SK-N-SH (cell line): ENCODE results near the gene MYO18B. TPM values are rescaled to one million over a fixed set of nuclear protein-coding genes. Genes with fewer than 3 reads are reported as not detected.

ENCODE experiments used
- CTCF ChIA-PET: fragments of 300-600, 350-600 bp; formaldehyde crosslinking; extraction: SDS; loops from one replicate; lab custom pipeline; 2021; lab: Yijun Ruan, JAX
- POLR2A ChIA-PET: fragments of 350-600 bp; sonication (Branson Sonifier 250); formaldehyde crosslinking; extraction: SDS; loops from one replicate; lab custom pipeline; 2020; ENCODE audit warnings: antibody characterized with exemption, inconsistent platforms; lab: Yijun Ruan, JAX
- DNase-seq: peaks from one replicate; pipeline ENCODE4 v3.0.0; 2012
- H2AFZ ChIP-seq: fragments of 200-600 bp; sonication (generic); 2 replicates; pipeline ENCODE4 v1.8.1; 2016; ENCODE audit warnings: antibody characterized with exemption, mild to moderate bottlenecking, low read depth
- H3F3A ChIP-seq: fragments of 200-600 bp; sonication (generic); replicated peaks from 2 replicates; pipeline ENCODE3; 2016; ENCODE audit warnings: antibody characterized with exemption, mild to moderate bottlenecking; ENCODE audit not compliant: insufficient read depth
- H3K27ac ChIP-seq, 2 experiments: fragments of 200-500 bp in 1 of 2; fragments of 200-600 bp in 1 of 2; sonication (Bioruptor generic) in 1 of 2; sonication (generic), shearing (Covaris generic) in 1 of 2; 2 replicates each; pipeline versions ENCODE4 v1.5.1 to v1.6.1; 2014 to 2016; ENCODE audit warnings: low read depth in 2 of 2, inconsistent platforms in 1 of 2, low read length in 1 of 2, mild to moderate bottlenecking in 1 of 2, mixed read lengths in 1 of 2
- H3K27me3 ChIP-seq: fragments of 200-600 bp; sonication (generic), shearing (Covaris generic); 2 replicates; pipeline ENCODE4 v1.6.1; 2016; ENCODE audit warnings: mixed run types; ENCODE audit not compliant: insufficient read depth
- H3K36me3 ChIP-seq, 2 experiments: fragments of 200-500 bp in 1 of 2; fragments of 200-600 bp in 1 of 2; sonication (Bioruptor generic) in 1 of 2; sonication (generic) in 1 of 2; replicated peaks in 1 of 2; 2 replicates each; pipeline versions ENCODE3 to v1.5.1; 2014 to 2016; ENCODE audit warnings: low read length in 1 of 2, mild to moderate bottlenecking in 1 of 2; ENCODE audit not compliant: insufficient read depth in 2 of 2, control insufficient read depth in 1 of 2
- H3K4me1 ChIP-seq, 2 experiments: fragments of 200-500 bp in 1 of 2; fragments of 200-600 bp in 1 of 2; sonication (Bioruptor generic) in 1 of 2; sonication (generic), shearing (Covaris generic) in 1 of 2; 2 replicates each; pipeline versions ENCODE4 v1.5.1 to v1.6.1; 2014 to 2016; ENCODE audit warnings: low read depth in 1 of 2, low read length in 1 of 2, mixed run types in 1 of 2; ENCODE audit not compliant: insufficient read depth in 2 of 2, control insufficient read depth in 1 of 2
- H3K4me2 ChIP-seq: fragments of 200-600 bp; sonication (generic), shearing (Covaris generic); 2 replicates; pipeline ENCODE4 v1.6.1; 2017; ENCODE audit warnings: mixed run types
- H3K4me3 ChIP-seq, 2 experiments: fragments of 200-500 bp in 1 of 2; fragments of 200-600 bp in 1 of 2; sonication (Bioruptor generic) in 1 of 2; sonication (generic), shearing (Covaris generic) in 1 of 2; 2 replicates each; pipeline versions ENCODE4 v1.5.1 to v1.8.1; 2014 to 2016; ENCODE audit warnings: low read depth in 2 of 2, inconsistent platforms in 1 of 2, low read length in 1 of 2, mild to moderate bottlenecking in 1 of 2, mixed read lengths in 1 of 2, moderate library complexity in 1 of 2
- H3K79me2 ChIP-seq: fragments of 200-600 bp; sonication (generic); 2 replicates; pipeline ENCODE4 v1.8.1; 2017; ENCODE audit warnings: mild to moderate bottlenecking; ENCODE audit not compliant: insufficient read depth
- H3K9ac ChIP-seq: fragments of 200-600 bp; sonication (generic); 2 replicates; pipeline ENCODE4 v1.6.1; 2017; ENCODE audit warnings: mixed run types
- H3K9me2 ChIP-seq: fragments of 200-600 bp; sonication (generic); 2 replicates; pipeline ENCODE4 v1.6.1; 2017; ENCODE audit warnings: mixed run types
- H3K9me3 ChIP-seq: fragments of 200-600 bp; sonication (generic); 2 replicates; pipeline ENCODE4 v1.6.1; 2017; ENCODE audit warnings: mixed run types, mild to moderate bottlenecking, moderate library complexity
- H4K20me1 ChIP-seq: fragments of 200-600 bp; sonication (generic); 2 replicates; pipeline ENCODE4 v1.6.1; 2017; ENCODE audit warnings: mild to moderate bottlenecking, mixed run types; ENCODE audit not compliant: insufficient read depth
- EP300 ChIP-seq, 2 experiments: IDR thresholded peaks; 2 replicates each; pipeline versions ENCODE4 v1.4.0 to v1.6.1; 2012; ENCODE audit warnings: borderline replicate concordance in 1 of 2, low read depth in 1 of 2, low read length in 1 of 2
- FOSL2 ChIP-seq: IDR thresholded peaks from 2 replicates; pipeline ENCODE4 v1.4.0; 2012; ENCODE audit warnings: low read depth, mild to moderate bottlenecking, moderate library complexity, borderline replicate concordance
- FOXM1 ChIP-seq: IDR thresholded peaks from 2 replicates; pipeline ENCODE4 v1.4.0; 2012; ENCODE audit warnings: low read depth, mild to moderate bottlenecking
- GATA2 ChIP-seq: sonication (generic); formaldehyde crosslinking; IDR thresholded peaks from 2 replicates; pipeline ENCODE4 v1.5.0; 2020; ENCODE audit warnings: mild to moderate bottlenecking, missing genetic modification reagents
- JUND ChIP-seq: IDR thresholded peaks from 2 replicates; pipeline ENCODE4 v1.4.0; 2012
- MEF2A ChIP-seq: IDR thresholded peaks from 2 replicates; pipeline ENCODE4 v1.4.0; 2012; ENCODE audit warnings: low read depth, borderline replicate concordance
- MXI1 ChIP-seq: IDR thresholded peaks from 2 replicates; pipeline ENCODE4 v1.6.1; 2012; ENCODE audit warnings: mild to moderate bottlenecking, low read depth, low read length, improper control_type of control experiment
- PBX3 ChIP-seq: IDR thresholded peaks from 2 replicates; pipeline ENCODE4; 2012
- POLR2AphosphoS5 ChIP-seq: IDR thresholded peaks from 2 replicates; pipeline ENCODE4 v1.6.1; 2012; ENCODE audit warnings: low read depth, low read length
- RFX5 ChIP-seq: IDR thresholded peaks from 2 replicates; pipeline ENCODE4 v1.6.1; 2012; ENCODE audit warnings: mild to moderate bottlenecking, improper control_type of control experiment, low read length
- SMC3 ChIP-seq: IDR thresholded peaks from 2 replicates; pipeline ENCODE4 v1.6.1; 2012; ENCODE audit warnings: low read depth, low read length, improper control_type of control experiment
- TEAD4 ChIP-seq: IDR thresholded peaks from 2 replicates; pipeline ENCODE4 v1.4.0; 2012; ENCODE audit warnings: mild to moderate bottlenecking, borderline replicate concordance; ENCODE audit not compliant: insufficient read depth
- USF1 ChIP-seq: IDR thresholded peaks from 2 replicates; pipeline ENCODE4 v1.4.0; 2012; ENCODE audit warnings: low read depth, borderline replicate concordance
- ZBTB33 ChIP-seq: IDR thresholded peaks from 2 replicates; pipeline ENCODE4 v1.4.0; 2012; ENCODE audit warnings: low read depth, borderline replicate concordance
- WGBS: methylation state at CpG from one replicate; pipeline ENCODE4 v1.1.6; 2017; ENCODE audit warnings: low lambda C conversion rate; 5-methylcytosine and 5-hydroxymethylcytosine counted together
- polyA plus RNA-seq, 3 experiments: library from polyadenylated mRNA; depleted of rRNA; stranded (reverse); fragments of >200 nt; gene quantifications; 2 replicates each; pipeline ENCODE4 v1.2.3, GENCODE V29; 2012
- TF ChIP-seq, protein P1 (sequence below): fragments of 200-600 bp; sonication (generic); IDR thresholded peaks from 2 replicates; pipeline ENCODE4 v1.6.1; 2017; ENCODE audit warnings: antibody characterized with exemption, mild to moderate bottlenecking, moderate library complexity
- TF ChIP-seq, protein P2 (sequence below): IDR thresholded peaks from 2 replicates; pipeline ENCODE4 v1.6.1; 2012; ENCODE audit warnings: mild to moderate bottlenecking, low read depth, low read length, moderate library complexity

Gene MYO18B
- polyA plus RNA-seq, 1 of the 3 experiments (the other 2 are of a cell fraction), result 0.05 TPM

DNA sequence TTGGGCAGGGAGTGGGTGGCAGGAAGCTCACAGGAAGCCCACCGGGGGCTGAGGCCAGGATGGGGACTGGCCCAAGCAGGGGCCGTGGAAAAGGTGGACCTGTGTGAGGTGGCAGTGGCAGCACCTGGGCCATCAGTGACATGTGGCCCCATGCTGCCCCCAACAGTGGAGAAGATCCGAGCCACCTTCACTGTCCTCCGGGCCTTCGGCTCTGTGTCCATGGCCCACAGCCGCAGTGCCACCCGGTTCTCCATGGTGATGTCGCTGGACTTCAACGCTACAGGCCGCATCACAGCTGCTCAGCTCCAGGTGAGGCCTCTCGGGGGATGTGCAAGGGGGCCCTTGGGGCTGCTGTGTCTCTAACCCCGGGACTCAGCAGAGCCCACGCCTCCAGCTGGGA, 37.9 kb downstream of the MYO18B start:
- no peak overlapping the region for H2AFZ ChIP-seq
- H3K27ac ChIP-seq, result peak overlapping the region in 1 of 2 experiments; percentile 93; a peak in 2 of 4 replicates
- no peaks in the 10 kb centered on the region for H3K9me3 ChIP-seq
- no peak overlapping the region for H3K9ac ChIP-seq
- no peak for DNase-seq
- no peaks in the 10 kb centered on the region for H3K79me2 ChIP-seq
- CTCF ChIA-PET, result interaction anchor here (0.8 to 6.7 kb wide), 8 partner anchors 9 to 723 kb away, joined by 3 to 45 read pairs (median 6); no protein-coding TSS in a partner anchor
- no peak overlapping the region for H3K4me2 ChIP-seq
- H3F3A ChIP-seq, result no peaks in the 10 kb centered on the region
- H3K4me1 ChIP-seq, result peaks cover 0 to 42% of the 10 kb centered on the region in 2 experiments; a peak in 2 of 4 replicates
- no peaks in the 10 kb centered on the region for H4K20me1 ChIP-seq
- TF ChIP-seq, protein P1, sequence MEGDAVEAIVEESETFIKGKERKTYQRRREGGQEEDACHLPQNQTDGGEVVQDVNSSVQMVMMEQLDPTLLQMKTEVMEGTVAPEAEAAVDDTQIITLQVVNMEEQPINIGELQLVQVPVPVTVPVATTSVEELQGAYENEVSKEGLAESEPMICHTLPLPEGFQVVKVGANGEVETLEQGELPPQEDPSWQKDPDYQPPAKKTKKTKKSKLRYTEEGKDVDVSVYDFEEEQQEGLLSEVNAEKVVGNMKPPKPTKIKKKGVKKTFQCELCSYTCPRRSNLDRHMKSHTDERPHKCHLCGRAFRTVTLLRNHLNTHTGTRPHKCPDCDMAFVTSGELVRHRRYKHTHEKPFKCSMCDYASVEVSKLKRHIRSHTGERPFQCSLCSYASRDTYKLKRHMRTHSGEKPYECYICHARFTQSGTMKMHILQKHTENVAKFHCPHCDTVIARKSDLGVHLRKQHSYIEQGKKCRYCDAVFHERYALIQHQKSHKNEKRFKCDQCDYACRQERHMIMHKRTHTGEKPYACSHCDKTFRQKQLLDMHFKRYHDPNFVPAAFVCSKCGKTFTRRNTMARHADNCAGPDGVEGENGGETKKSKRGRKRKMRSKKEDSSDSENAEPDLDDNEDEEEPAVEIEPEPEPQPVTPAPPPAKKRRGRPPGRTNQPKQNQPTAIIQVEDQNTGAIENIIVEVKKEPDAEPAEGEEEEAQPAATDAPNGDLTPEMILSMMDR, result no peak
- TF ChIP-seq PBX3 (no peak), FOXM1 (no peak), EP300 (IDR thresholded peaks at IDR 0.05; ENCODE audit: borderline replicate concordance in 1 of 2, low read depth in 1 of 2, low read length in 1 of 2) (no peak), RFX5 (no peak), USF1 (no peak), SMC3 (no peak), ZBTB33 (no peak), POLR2AphosphoS5 (no peak), MXI1 (no peak), FOSL2 (no peak), GATA2 (CRISPR knock-in tag) (no peak), TEAD4 (no peak), JUND (no peak), MEF2A (no peak)
- TF ChIP-seq, protein P2, sequence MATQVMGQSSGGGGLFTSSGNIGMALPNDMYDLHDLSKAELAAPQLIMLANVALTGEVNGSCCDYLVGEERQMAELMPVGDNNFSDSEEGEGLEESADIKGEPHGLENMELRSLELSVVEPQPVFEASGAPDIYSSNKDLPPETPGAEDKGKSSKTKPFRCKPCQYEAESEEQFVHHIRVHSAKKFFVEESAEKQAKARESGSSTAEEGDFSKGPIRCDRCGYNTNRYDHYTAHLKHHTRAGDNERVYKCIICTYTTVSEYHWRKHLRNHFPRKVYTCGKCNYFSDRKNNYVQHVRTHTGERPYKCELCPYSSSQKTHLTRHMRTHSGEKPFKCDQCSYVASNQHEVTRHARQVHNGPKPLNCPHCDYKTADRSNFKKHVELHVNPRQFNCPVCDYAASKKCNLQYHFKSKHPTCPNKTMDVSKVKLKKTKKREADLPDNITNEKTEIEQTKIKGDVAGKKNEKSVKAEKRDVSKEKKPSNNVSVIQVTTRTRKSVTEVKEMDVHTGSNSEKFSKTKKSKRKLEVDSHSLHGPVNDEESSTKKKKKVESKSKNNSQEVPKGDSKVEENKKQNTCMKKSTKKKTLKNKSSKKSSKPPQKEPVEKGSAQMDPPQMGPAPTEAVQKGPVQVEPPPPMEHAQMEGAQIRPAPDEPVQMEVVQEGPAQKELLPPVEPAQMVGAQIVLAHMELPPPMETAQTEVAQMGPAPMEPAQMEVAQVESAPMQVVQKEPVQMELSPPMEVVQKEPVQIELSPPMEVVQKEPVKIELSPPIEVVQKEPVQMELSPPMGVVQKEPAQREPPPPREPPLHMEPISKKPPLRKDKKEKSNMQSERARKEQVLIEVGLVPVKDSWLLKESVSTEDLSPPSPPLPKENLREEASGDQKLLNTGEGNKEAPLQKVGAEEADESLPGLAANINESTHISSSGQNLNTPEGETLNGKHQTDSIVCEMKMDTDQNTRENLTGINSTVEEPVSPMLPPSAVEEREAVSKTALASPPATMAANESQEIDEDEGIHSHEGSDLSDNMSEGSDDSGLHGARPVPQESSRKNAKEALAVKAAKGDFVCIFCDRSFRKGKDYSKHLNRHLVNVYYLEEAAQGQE, result no peak
- no peaks in the 10 kb centered on the region for H3K9me2 ChIP-seq
- WGBS, result 94% methylated on average over 9 of the region's 13 CpGs
- no peaks in the 10 kb centered on the region for H3K27me3 ChIP-seq
- H3K4me3 ChIP-seq, result no peak overlapping the region
- no peaks in the 10 kb centered on the region for H3K36me3 ChIP-seq
- POLR2A ChIA-PET, result interaction anchor here (0.6 to 1.3 kb wide), 2 partner anchors 389 to 391 kb away, joined by 3 to 4 read pairs; partner anchors contain the start of gene SEZ6L
